ENCODE data around the gene ERH.

Gene ERH

DNA sequence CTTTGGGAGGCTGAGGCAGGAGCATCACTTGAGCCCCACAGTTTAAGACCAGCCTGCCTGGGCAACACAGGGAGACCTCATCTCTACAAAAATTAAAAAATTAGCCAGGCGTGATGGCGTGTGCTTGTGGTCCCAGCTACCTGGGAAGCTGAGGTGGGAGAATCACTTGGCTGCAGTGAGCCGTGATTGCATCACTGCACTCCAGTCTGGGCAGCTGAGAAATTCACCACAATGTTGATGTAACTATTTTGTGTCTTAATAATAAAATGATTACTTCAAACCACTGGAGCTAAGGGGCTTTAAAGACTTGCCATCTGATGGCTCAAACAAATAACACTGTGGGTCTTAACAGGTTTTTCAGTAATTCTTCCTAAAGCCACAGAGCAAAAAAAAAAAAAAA lies 10.8 kb downstream of the ERH start:
- no peaks in the 10 kb centered on the region for H3K27me3 ChIP-seq
- H3K4me1 ChIP-seq, result peaks cover 0 to 6% (median 0%) of the 10 kb centered on the region in 10 experiments; a peak in 1 of 20 replicates
- H3K9ac ChIP-seq, result no peak overlapping the region
- no peak for TF ChIP-seq Cebpa-rat (IDR thresholded peaks at IDR 0.05)
- no peak overlapping the region for H3K27ac ChIP-seq
- peaks cover 86 to 100% (median 99%) of the 10 kb centered on the region in 11 experiments; a peak in 21 of 22 replicates for H4K20me1 ChIP-seq
- no peaks in the 10 kb centered on the region for H3K9me3 ChIP-seq (replicated peaks in 1 of 11)
- H3K4me3 ChIP-seq, result no peak overlapping the region
- H3K36me3 ChIP-seq, result peaks cover 94 to 100% (median 100%) of the 10 kb centered on the region in 11 experiments
- no peak overlapping the region for H3K4me2 ChIP-seq

DNA sequence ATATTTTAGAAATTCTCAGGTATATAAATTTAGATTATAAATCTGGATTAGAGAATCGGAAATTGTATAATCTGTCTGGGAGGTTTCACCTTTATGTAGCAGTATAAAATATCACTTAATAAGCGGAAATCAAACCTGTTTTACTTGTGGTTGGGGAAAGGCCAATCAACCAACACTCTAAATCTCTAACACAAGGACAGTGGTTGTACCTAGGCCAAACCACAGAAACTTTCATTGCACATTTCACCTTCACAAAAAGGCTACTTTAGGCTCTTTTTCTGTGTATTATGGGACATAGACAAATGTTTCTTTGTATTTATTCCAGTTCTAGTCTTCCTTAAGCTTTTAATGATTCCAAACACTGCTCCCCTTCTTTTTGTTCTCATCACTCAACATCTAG lies 19.8 kb downstream of the ERH start:
- no peak for TF ChIP-seq Cebpa-rat (IDR thresholded peaks at IDR 0.05)
- Histone ChIP-seq H3K9me3 (replicated peaks in 1 of 11) (peaks cover 16 to 30% (median 26%) of the 10 kb centered on the region in 11 experiments), H3K36me3 (peaks cover 79 to 97% (median 90%) of the 10 kb centered on the region in 11 experiments), H3K27me3 (no peaks in the 10 kb centered on the region), H3K9ac (no peak overlapping the region), H3K27ac (no peak overlapping the region), H3K4me3 (no peak overlapping the region), H4K20me1 (peaks cover 6 to 54% (median 39%) of the 10 kb centered on the region in 11 experiments; a peak in 20 of 22 replicates), H3K4me1 (0 out of 20 replicates have a peak, but pooled peaks cover 0 to 11% (median 0%) of the 10 kb centered on the region in 10 experiments), H3K4me2 (no peak overlapping the region)

DNA sequence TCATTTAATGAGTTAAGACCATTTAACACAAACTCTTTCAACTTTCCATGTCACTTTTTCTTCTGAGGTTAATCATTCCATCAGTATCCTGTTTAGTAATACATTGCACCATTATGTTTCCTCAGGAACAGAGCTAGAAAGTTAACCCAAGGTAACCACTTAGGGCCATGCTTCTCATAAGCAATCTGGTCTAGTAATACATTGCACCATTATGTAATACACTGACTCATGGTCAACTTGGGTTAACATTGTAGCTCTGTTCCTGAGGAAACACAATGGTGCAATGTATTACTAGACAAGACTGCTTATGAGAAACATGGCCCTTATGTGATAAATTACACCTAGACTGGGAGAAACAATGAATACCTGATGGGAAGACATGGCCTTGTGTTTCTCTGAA lies 21.7 kb downstream of the ERH start:
- no peak for TF ChIP-seq Cebpa-rat (IDR thresholded peaks at IDR 0.05)
- H3K9me3 ChIP-seq (replicated peaks in 1 of 11), result peaks cover 16 to 30% (median 26%) of the 10 kb centered on the region in 11 experiments
- no peaks in the 10 kb centered on the region for H3K27me3 ChIP-seq
- H3K4me2 ChIP-seq, result no peak overlapping the region
- H3K4me1 ChIP-seq, result 0 out of 20 replicates have a peak, but pooled peaks cover 0 to 7% (median 0%) of the 10 kb centered on the region in 10 experiments
- H4K20me1 ChIP-seq, result peaks cover 1 to 35% (median 24%) of the 10 kb centered on the region in 11 experiments; a peak in 20 of 22 replicates
- H3K27ac ChIP-seq, result no peak overlapping the region
- peaks cover 62 to 97% (median 83%) of the 10 kb centered on the region in 11 experiments for H3K36me3 ChIP-seq
- H3K4me3 ChIP-seq, result no peak overlapping the region
- H3K9ac ChIP-seq, result no peak overlapping the region

DNA sequence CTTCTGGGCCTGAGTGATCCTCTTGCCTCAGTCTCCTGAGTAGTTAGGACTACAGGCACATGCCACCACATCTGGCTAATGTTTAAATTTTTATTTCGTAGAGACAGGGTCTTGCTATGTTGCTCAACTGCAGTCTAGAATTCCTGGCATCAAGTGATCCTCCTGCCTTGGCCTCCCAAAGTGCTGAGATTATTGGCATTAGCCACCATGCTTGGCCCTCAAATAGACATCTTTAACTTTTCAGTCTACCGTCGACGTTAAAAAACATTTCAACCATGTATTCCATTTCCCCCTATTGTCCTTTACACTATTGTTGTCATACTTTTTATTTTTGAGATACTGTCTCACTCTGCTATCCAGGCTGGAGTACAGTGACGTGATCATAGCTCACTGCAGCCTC lies 22.4 kb downstream of the ERH start:
- Histone ChIP-seq H3K36me3 (peaks cover 61 to 90% (median 76%) of the 10 kb centered on the region in 11 experiments), H4K20me1 (peaks cover 0 to 28% (median 17%) of the 10 kb centered on the region in 11 experiments; a peak in 16 of 22 replicates), H3K27me3 (no peaks in the 10 kb centered on the region), H3K27ac (no peak overlapping the region), H3K4me2 (no peak overlapping the region), H3K4me1 (no peaks in the 10 kb centered on the region), H3K4me3 (no peak overlapping the region), H3K9me3 (replicated peaks in 1 of 11) (peaks cover 16 to 30% (median 26%) of the 10 kb centered on the region in 11 experiments), H3K9ac (no peak overlapping the region)
- no peak for TF ChIP-seq Cebpa-rat (IDR thresholded peaks at IDR 0.05)

DNA sequence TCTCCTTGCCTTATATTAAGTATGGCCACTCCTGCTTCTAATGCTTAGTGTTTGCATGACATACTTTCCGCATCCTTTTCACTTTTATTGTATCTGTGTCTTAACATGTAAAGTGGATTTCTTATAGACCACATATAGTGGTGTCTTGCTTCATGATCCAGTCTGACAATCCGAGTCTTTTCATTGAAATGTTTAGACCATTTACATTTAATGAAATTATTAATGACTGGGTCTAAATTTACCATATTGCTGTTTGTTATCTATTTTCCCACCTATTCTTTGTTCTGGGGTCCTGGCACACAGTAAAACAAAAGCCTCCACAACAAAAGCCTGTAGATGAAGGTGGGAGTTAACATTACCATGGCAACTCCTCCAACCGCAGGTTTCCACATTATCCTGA lies 22.9 kb downstream of the ERH start:
- H3K27me3 ChIP-seq, result no peaks in the 10 kb centered on the region
- no peak overlapping the region for H3K4me3 ChIP-seq
- no peak overlapping the region for H3K27ac ChIP-seq
- H3K9ac ChIP-seq, result no peak overlapping the region
- peaks cover 0 to 23% (median 12%) of the 10 kb centered on the region in 11 experiments; a peak in 8 of 22 replicates for H4K20me1 ChIP-seq
- no peaks in the 10 kb centered on the region for H3K4me1 ChIP-seq
- H3K36me3 ChIP-seq, result peaks cover 56 to 85% (median 70%) of the 10 kb centered on the region in 11 experiments
- H3K4me2 ChIP-seq, result no peak overlapping the region
- peaks cover 16 to 30% (median 26%) of the 10 kb centered on the region in 11 experiments for H3K9me3 ChIP-seq (replicated peaks in 1 of 11)
- no peak for TF ChIP-seq Cebpa-rat (IDR thresholded peaks at IDR 0.05)

DNA sequence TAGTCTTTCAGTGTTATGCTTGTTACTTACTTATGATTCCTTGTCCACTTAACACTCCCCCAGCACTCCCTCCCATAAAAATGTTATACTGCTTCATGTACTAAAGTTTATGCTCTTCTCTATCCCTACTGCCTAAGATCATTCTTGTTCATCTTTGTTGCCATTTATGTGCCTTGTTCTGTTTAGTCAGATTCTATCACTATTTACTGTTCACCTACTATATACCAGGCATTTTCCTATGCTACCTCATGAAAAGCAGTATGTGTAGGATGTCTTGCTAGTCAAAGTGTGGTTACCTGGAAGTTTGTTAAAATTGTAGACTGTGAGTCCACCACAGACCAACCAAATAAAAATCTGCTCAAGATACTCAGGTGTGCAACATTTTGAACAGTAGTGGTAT lies 23.9 kb downstream of the ERH start:
- Histone ChIP-seq H3K4me2 (no peak overlapping the region), H3K9me3 (replicated peaks in 1 of 11) (peaks cover 16 to 30% (median 26%) of the 10 kb centered on the region in 11 experiments), H3K4me1 (no peaks in the 10 kb centered on the region), H4K20me1 (peaks cover 0 to 15% (median 5%) of the 10 kb centered on the region in 11 experiments; a peak in 7 of 22 replicates), H3K9ac (no peak overlapping the region), H3K4me3 (no peak overlapping the region), H3K27me3 (no peaks in the 10 kb centered on the region), H3K27ac (no peak overlapping the region), H3K36me3 (peaks cover 46 to 77% (median 61%) of the 10 kb centered on the region in 11 experiments)
- no peak for TF ChIP-seq Cebpa-rat (IDR thresholded peaks at IDR 0.05)

DNA sequence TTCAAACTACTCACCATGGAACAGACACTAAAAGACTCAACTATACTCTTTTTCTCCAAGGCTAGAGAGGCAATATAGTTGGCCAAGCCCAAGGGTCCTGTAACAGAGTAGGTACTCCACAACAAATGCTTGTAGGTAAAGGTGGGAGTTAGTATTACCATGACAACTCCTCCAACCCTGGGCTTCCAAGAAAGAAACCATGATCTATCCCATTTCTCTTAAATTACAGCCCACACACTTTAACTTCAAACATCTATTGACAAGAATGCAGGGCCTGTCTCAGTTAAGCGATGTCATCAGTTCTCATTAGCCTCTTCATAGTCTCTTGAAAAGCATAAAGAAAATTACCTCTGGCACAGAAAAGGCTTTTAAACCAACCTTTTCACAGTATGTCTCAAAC lies 25.0 kb downstream of the ERH start:
- Histone ChIP-seq H3K36me3 (peaks cover 37 to 66% (median 49%) of the 10 kb centered on the region in 11 experiments), H3K27me3 (no peaks in the 10 kb centered on the region), H4K20me1 (peaks cover 0 to 8% (median 0%) of the 10 kb centered on the region in 11 experiments; a peak in 4 of 22 replicates), H3K9ac (no peak overlapping the region), H3K4me2 (no peak overlapping the region), H3K9me3 (replicated peaks in 1 of 11) (peaks cover 16 to 30% (median 26%) of the 10 kb centered on the region in 11 experiments), H3K4me3 (no peak overlapping the region), H3K27ac (no peak overlapping the region), H3K4me1 (no peaks in the 10 kb centered on the region)
- no peak for TF ChIP-seq Cebpa-rat (IDR thresholded peaks at IDR 0.05)

DNA sequence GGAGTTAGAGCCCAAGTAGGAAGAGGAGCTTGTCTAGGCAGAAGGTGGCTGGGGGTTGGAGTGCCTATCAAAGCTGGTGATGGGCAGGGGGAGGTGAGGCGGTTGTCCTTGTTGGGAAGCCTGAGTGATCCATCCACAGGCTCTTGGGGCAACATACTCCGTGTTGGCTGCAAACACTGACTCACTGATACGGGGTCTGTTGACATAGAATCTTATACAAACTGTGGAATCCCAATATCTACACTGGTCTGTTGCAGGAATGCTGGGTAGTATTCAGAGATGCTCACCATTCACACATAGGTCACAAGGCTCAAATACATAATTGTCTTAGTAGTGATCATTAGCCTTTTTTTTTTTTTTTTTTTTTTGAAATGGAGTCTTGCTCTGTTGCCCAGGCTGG lies 26.0 kb downstream of the ERH start:
- H3K36me3 ChIP-seq, result peaks cover 27 to 57% (median 40%) of the 10 kb centered on the region in 11 experiments
- H3K4me2 ChIP-seq, result no peak overlapping the region
- H3K27ac ChIP-seq, result no peak overlapping the region
- no peak overlapping the region for H3K4me3 ChIP-seq
- no peak overlapping the region for H3K9ac ChIP-seq
- H3K27me3 ChIP-seq, result no peaks in the 10 kb centered on the region
- no peaks in the 10 kb centered on the region for H3K4me1 ChIP-seq
- H4K20me1 ChIP-seq, result no peaks in the 10 kb centered on the region; a peak in 2 of 22 replicates
- peaks cover 16 to 26% (median 22%) of the 10 kb centered on the region in 11 experiments for H3K9me3 ChIP-seq (replicated peaks in 1 of 11)
- TF ChIP-seq Cebpa-rat (IDR thresholded peaks at IDR 0.05), result no peak

DNA sequence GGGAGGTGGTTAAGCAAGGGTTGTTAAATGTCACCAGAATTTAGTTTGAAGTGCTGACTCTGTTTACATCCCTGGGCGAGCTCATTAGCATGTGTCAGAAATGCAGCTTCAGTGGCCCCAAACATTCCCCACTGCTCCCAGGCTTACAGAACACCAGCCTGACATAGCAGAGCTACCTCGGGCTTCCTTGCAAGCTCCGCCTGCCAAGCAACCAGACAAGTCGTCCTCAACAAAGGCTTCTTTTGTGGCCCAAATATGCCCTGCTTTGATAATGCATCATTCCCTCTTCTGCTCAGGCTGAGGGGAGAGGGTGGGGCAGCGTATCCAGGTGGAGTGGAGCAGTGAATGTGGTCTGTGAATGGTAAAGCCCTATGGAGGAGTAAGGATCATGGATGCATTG lies 28.0 kb downstream of the ERH start:
- Histone ChIP-seq H3K4me3 (no peak overlapping the region), H3K9me3 (replicated peaks in 1 of 11) (peaks cover 0 to 5% (median under 1%) of the 10 kb centered on the region in 11 experiments; a peak in 7 of 22 replicates), H3K27ac (no peak overlapping the region), H3K27me3 (no peaks in the 10 kb centered on the region), H3K9ac (no peak overlapping the region), H3K4me2 (no peak overlapping the region), H3K4me1 (no peaks in the 10 kb centered on the region), H4K20me1 (no peaks in the 10 kb centered on the region; a peak in 2 of 22 replicates), H3K36me3 (peaks cover 6 to 36% (median 19%) of the 10 kb centered on the region in 11 experiments; a peak in 21 of 22 replicates)
- no peak for TF ChIP-seq Cebpa-rat (IDR thresholded peaks at IDR 0.05)

DNA sequence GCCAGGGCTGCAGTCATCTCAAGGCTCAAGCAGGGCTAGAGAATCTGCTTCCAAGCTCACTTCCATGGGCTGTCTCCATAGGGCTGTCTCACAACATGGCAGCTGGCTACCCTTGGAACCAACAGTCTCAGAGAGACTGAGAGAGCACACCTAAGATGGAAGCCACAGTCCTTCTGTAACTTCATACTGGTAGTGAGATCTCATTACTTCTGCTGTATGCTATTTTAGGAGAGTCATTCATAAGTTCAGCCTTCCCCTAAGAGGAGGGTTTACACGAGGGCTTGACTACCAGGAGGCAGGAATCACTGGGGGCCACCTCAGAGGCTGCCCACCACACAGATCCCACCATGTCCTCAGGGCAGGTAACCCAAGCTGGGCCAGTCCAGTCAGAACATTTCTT lies 29.7 kb downstream of the ERH start:
- no peak for TF ChIP-seq Cebpa-rat (IDR thresholded peaks at IDR 0.05)
- no peak overlapping the region for H3K9ac ChIP-seq
- H3K27me3 ChIP-seq, result no peaks in the 10 kb centered on the region

More for the DNA sequence above, 29.7 kb downstream of the ERH start:
- H3K4me3 ChIP-seq, result no peak overlapping the region
- H3K4me1 ChIP-seq, result no peaks in the 10 kb centered on the region
- H3K36me3 ChIP-seq, result peaks cover 0 to 22% (median 9%) of the 10 kb centered on the region in 11 experiments; a peak in 11 of 22 replicates
- H3K27ac ChIP-seq, result no peak overlapping the region
- no peaks in the 10 kb centered on the region for H3K9me3 ChIP-seq (replicated peaks in 1 of 11)
- H4K20me1 ChIP-seq, result no peaks in the 10 kb centered on the region; a peak in 1 of 22 replicates
- H3K4me2 ChIP-seq, result no peak overlapping the region
